ENCODE results near the gene CHST1.

GRCh38 chr11:45606514-45607281 is 58.7 kb downstream of the CHST1 start:
- TF ChIP-seq CTCF (IDR thresholded peaks at IDR 0.05) (no peak), POLR2A (IDR thresholded peaks at IDR 0.05) (no peak)

Data from testis (tissue), 2 donors.